Measurements from ENCODE around the gene NUDT5.

DNA sequence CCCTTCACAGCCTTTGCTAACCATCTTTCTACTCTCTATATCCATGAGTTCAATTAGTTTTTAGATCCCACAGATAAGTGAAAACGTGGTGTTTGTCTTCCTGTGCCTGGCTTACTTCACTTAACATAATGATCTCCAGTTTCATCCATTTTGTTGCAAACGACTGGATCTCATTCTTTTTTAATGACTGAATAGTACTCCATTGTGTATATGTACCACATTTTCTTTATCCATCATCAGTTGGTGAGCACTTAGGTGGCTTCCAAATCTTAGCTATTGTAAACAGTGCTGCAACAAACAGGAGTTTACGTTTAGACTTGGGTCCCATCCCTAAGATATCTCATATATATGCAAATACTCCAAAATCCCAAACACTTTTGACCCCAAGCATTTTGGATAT, 9.4 kb upstream of the NUDT5 start:
- TF ChIP-seq TEAD4 (IDR thresholded peaks at IDR 0.05; ENCODE audit: borderline replicate concordance, insufficient read depth) (no peak), USF2 (IDR thresholded peaks at IDR 0.05; ENCODE audit: borderline replicate concordance, low read depth, low read length) (no peak), JUND (IDR thresholded peaks at IDR 0.05) (no peak), EZH2phosphoT487 (IDR thresholded peaks at IDR 0.05; ENCODE audit: borderline replicate concordance, low read depth) (no peak)
- TF ChIP-seq, protein P1, sequence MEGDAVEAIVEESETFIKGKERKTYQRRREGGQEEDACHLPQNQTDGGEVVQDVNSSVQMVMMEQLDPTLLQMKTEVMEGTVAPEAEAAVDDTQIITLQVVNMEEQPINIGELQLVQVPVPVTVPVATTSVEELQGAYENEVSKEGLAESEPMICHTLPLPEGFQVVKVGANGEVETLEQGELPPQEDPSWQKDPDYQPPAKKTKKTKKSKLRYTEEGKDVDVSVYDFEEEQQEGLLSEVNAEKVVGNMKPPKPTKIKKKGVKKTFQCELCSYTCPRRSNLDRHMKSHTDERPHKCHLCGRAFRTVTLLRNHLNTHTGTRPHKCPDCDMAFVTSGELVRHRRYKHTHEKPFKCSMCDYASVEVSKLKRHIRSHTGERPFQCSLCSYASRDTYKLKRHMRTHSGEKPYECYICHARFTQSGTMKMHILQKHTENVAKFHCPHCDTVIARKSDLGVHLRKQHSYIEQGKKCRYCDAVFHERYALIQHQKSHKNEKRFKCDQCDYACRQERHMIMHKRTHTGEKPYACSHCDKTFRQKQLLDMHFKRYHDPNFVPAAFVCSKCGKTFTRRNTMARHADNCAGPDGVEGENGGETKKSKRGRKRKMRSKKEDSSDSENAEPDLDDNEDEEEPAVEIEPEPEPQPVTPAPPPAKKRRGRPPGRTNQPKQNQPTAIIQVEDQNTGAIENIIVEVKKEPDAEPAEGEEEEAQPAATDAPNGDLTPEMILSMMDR (IDR thresholded peaks at IDR 0.05) = no peak
